Skeletal muscle cell (primary cell): ENCODE measurements around the gene LRCOL1.

Source experiments
- DNase-seq: peaks from one replicate; pipeline ENCODE4 v3.0.0-alpha.2; 2010; ENCODE audit warnings: low read depth
- H3K4me3 ChIP-seq: 2 replicates; pipeline ENCODE4 v1.5.1; 2011; ENCODE audit warnings: low read depth, mild to moderate bottlenecking, control low read depth, low read length, moderate library complexity

LRCOL1 gene

GRCh38 chr12:132638541-132639408 lies 28.4 kb upstream of the LRCOL1 start:
- peak; percentile 89 for DNase-seq
- H3K4me3 ChIP-seq, result no peak overlapping the region

- no peak overlapping the region for H3K4me3 ChIP-seq
- DNase-seq, result no peak
Measured at GRCh38 chr12:132637811-132638210, 27.4 kb upstream of the LRCOL1 start.

- no peak overlapping the region for H3K4me3 ChIP-seq
- no peak for DNase-seq
Measured at GRCh38 chr12:132635076-132635955, 24.9 kb upstream of the LRCOL1 start.

- DNase-seq, result no peak
- no peak overlapping the region for H3K4me3 ChIP-seq
Measured at GRCh38 chr12:132634411-132634990, 24.1 kb upstream of the LRCOL1 start.

GRCh38 chr12:132633901-132634300 lies 23.5 kb upstream of the LRCOL1 start:
- H3K4me3 ChIP-seq, result no peak overlapping the region
- no peak for DNase-seq

- no peak overlapping the region for H3K4me3 ChIP-seq
- no peak for DNase-seq
Measured at GRCh38 chr12:132633398-132633797, 23.0 kb upstream of the LRCOL1 start.

GRCh38 chr12:132632521-132633228 lies 22.3 kb upstream of the LRCOL1 start:
- DNase-seq, result no peak
- H3K4me3 ChIP-seq, result no peak overlapping the region

GRCh38 chr12:132631666-132632065 lies 21.3 kb upstream of the LRCOL1 start:
- no peak for DNase-seq
- H3K4me3 ChIP-seq, result no peak overlapping the region

GRCh38 chr12:132630672-132631071 lies 20.3 kb upstream of the LRCOL1 start:
- DNase-seq, result no peak
- H3K4me3 ChIP-seq, result no peak overlapping the region

GRCh38 chr12:132629330-132629729 lies 18.9 kb upstream of the LRCOL1 start:
- DNase-seq, result no peak
- H3K4me3 ChIP-seq, result no peak overlapping the region

- DNase-seq, result no peak
- H3K4me3 ChIP-seq, result no peak overlapping the region
Measured at GRCh38 chr12:132625731-132626430, 15.5 kb upstream of the LRCOL1 start.

- DNase-seq, result no peak
- H3K4me3 ChIP-seq, result no peak overlapping the region
Measured at GRCh38 chr12:132624910-132625630, 14.7 kb upstream of the LRCOL1 start.

GRCh38 chr12:132624186-132624855 lies 13.9 kb upstream of the LRCOL1 start:
- DNase-seq, result no peak
- H3K4me3 ChIP-seq, result no peak overlapping the region

- H3K4me3 ChIP-seq, result no peak overlapping the region
- no peak for DNase-seq
Measured at GRCh38 chr12:132623072-132623869, 12.9 kb upstream of the LRCOL1 start.

GRCh38 chr12:132622437-132623071 lies 12.2 kb upstream of the LRCOL1 start:
- peak; percentile 66 for DNase-seq
- no peak overlapping the region for H3K4me3 ChIP-seq

GRCh38 chr12:132621657-132622435 lies 11.5 kb upstream of the LRCOL1 start:
- no peak overlapping the region for H3K4me3 ChIP-seq
- DNase-seq, result no peak
